ENCODE measurements around the gene CREG2. TPM values are rescaled to one million over a fixed set of nuclear protein-coding genes. Genes with fewer than 3 reads are reported as not detected.

Gene CREG2
- total RNA-seq, 4 donors from 2014 or later, result 0.38 to 2.5 (median 1.3) TPM

- TF ChIP-seq, protein P1, sequence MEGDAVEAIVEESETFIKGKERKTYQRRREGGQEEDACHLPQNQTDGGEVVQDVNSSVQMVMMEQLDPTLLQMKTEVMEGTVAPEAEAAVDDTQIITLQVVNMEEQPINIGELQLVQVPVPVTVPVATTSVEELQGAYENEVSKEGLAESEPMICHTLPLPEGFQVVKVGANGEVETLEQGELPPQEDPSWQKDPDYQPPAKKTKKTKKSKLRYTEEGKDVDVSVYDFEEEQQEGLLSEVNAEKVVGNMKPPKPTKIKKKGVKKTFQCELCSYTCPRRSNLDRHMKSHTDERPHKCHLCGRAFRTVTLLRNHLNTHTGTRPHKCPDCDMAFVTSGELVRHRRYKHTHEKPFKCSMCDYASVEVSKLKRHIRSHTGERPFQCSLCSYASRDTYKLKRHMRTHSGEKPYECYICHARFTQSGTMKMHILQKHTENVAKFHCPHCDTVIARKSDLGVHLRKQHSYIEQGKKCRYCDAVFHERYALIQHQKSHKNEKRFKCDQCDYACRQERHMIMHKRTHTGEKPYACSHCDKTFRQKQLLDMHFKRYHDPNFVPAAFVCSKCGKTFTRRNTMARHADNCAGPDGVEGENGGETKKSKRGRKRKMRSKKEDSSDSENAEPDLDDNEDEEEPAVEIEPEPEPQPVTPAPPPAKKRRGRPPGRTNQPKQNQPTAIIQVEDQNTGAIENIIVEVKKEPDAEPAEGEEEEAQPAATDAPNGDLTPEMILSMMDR (IDR thresholded peaks at IDR 0.05), result no peak
- no peak for TF ChIP-seq POLR2A (IDR thresholded peaks at IDR 0.05)
- Histone ChIP-seq H3K9me3 (no peaks in the 10 kb centered on the region), H3K4me3 (no peak overlapping the region), H3K27ac (no peak overlapping the region), H3K4me1 (peaks cover 15 to 74% (median 29%) of the 10 kb centered on the region in 3 donors), H3K36me3 (peaks cover 0 to 50% (median 3%) of the 10 kb centered on the region in 3 donors), H3K27me3 (no peaks in the 10 kb centered on the region)
- WGBS, 2 donors, result 75 to 92% methylated on average over 2 of the region's 2 CpGs
- intact Hi-C loops (cut with DNase I), result no loop called here
- DNase-seq, result no peak
Measured at GRCh38 chr2:101297383-101297782, 89.9 kb downstream of the CREG2 start.

- H3K4me1 ChIP-seq, result peaks cover 7 to 64% (median 20%) of the 10 kb centered on the region in 3 donors
- 83 to 86% methylated on average over 5 of the region's 5 CpGs for WGBS, 2 donors
- DNase-seq, result no peak
- peaks cover 0 to 57% (median 4%) of the 10 kb centered on the region in 3 donors for H3K36me3 ChIP-seq
- no peaks in the 10 kb centered on the region for H3K9me3 ChIP-seq
- intact Hi-C loops (cut with DNase I), result no loop called here
- TF ChIP-seq, protein P1 (IDR thresholded peaks at IDR 0.05), result no peak
- TF ChIP-seq POLR2A (IDR thresholded peaks at IDR 0.05), result no peak
- no peak overlapping the region for H3K4me3 ChIP-seq
- no peak overlapping the region for H3K27ac ChIP-seq
- H3K27me3 ChIP-seq, result no peaks in the 10 kb centered on the region
Measured at GRCh38 chr2:101296371-101296770, 90.9 kb downstream of the CREG2 start.

GRCh38 chr2:101295895-101296294, 91.4 kb downstream of the CREG2 start:
- TF ChIP-seq, protein P1 (IDR thresholded peaks at IDR 0.05), result no peak
- no peak for TF ChIP-seq POLR2A (IDR thresholded peaks at IDR 0.05)
- H3K4me3 ChIP-seq, result no peak overlapping the region
- no peak for DNase-seq
- no peak overlapping the region for H3K27ac ChIP-seq
- 70 to 79% methylated on average over 2 of the region's 2 CpGs for WGBS, 2 donors
- H3K36me3 ChIP-seq, result peaks cover 0 to 62% (median 4%) of the 10 kb centered on the region in 3 donors
- H3K4me1 ChIP-seq, result peaks cover 3 to 59% (median 17%) of the 10 kb centered on the region in 3 donors
- H3K9me3 ChIP-seq, result no peaks in the 10 kb centered on the region
- no peaks in the 10 kb centered on the region for H3K27me3 ChIP-seq
- intact Hi-C loops (cut with DNase I), result no loop called here

Small RNAs within 50 kb of the gene (small RNA-seq; reads per million reads assigned to genes)
- 0.15 to 0.68 (median 0.38) reads per million in 4 donors for gene MIR5696

Other genes with a start within 250 kb of the CREG2 start
- gene TBC1D8, start 236.1 kb downstream of the CREG2 start, total RNA-seq, result 10 to 100 TPM; 19.5 to 46.9 (median 24.8) TPM
- gene CNOT11, start 134.6 kb downstream of the CREG2 start, total RNA-seq, result 10 to 100 TPM; 28.0 to 53.2 (median 41.8) TPM
- gene RNF149, start 78.8 kb downstream of the CREG2 start, total RNA-seq, result 100 to 1,000 TPM in 3 of 4 donors, 10 to 100 TPM in 1; 80.3 to 117 (median 110) TPM
- gene RFX8, start 87.6 kb upstream of the CREG2 start, total RNA-seq, result under 1 TPM in 1 of 4 donors, not detected in 3; 0.57 TPM

Data from esophagus squamous epithelium (tissue), 5 donors.